GM12878 (cell line): ENCODE results near the gene B3GNT2. TPM values are rescaled to one million over a fixed set of nuclear protein-coding genes. Genes with fewer than 3 reads are reported as not detected.

Experiments used
- ATAC-seq: fragments of 200-7000 bp; cut with Tn5 transposase; 3 replicates; pipeline ENCODE4 v1.9.1; 2020; ENCODE audit warnings: mild to moderate bottlenecking, moderate library complexity
- BruUV-seq: library from RNA; stranded (reverse); fragments of 400-500 nt; replicated peaks from 2 replicates; lab custom pipeline; 2021; lab: Mats Ljungman, UMichigan
- CTCF ChIA-PET: fragments of 300-600 bp; sonication (Branson Sonifier 250); formaldehyde crosslinking; extraction: SDS; loops from one replicate; lab custom pipeline; 2021; ENCODE audit warnings: inconsistent platforms; lab: Yijun Ruan, JAX
- POLR2A ChIA-PET: fragments of 350-600 bp; formaldehyde crosslinking; extraction: SDS; loops from one replicate; lab custom pipeline; 2021; ENCODE audit warnings: inconsistent platforms; lab: Charles Lee
- RAD21 ChIA-PET: fragments of 300-600 bp; sonication (Branson Sonifier 250); formaldehyde crosslinking; loops from one replicate; lab custom pipeline; 2023; ENCODE audit warnings: antibody characterized with exemption; ENCODE audit not compliant: unreplicated experiment; lab: Charles Lee
- SMC1A ChIA-PET: fragments of 300-600 bp; sonication (Branson Sonifier 250); formaldehyde crosslinking; loops from one replicate; lab custom pipeline; 2023; ENCODE audit not compliant: unreplicated experiment, uncharacterized antibody; lab: Charles Lee
- DNase-seq: peaks from one replicate; pipeline ENCODE4 v3.0.0-alpha.2; 2011; ENCODE audit warnings: low read depth, low spot score
- FAIRE-seq: peaks from 3 replicates; lab custom pipeline; 2011; peaks lifted over from hg19 to GRCh38; lab: Jason Lieb, UNC
- H2AFZ ChIP-seq: 2 replicates; pipeline ENCODE4 v1.6.0; 2011; ENCODE audit warnings: low read depth, low read length, control low read depth; ENCODE audit not compliant: control insufficient read depth
- H3K27ac ChIP-seq: 2 replicates; pipeline ENCODE4 v1.5.1; 2011; ENCODE audit warnings: control low read depth; ENCODE audit not compliant: control insufficient read depth, insufficient read depth
- H3K27me3 ChIP-seq, 2 experiments: replicated peaks in 1 of 2; 2 replicates each; pipeline versions ENCODE4 v1.6.0 to v1.6.1; 2011; ENCODE audit warnings: low read length in 1 of 2; ENCODE audit not compliant: control insufficient read depth in 2 of 2, insufficient read depth in 2 of 2
- H3K36me3 ChIP-seq, 2 experiments: 2 replicates each; pipeline ENCODE4 v1.5.1; 2011; ENCODE audit warnings: low read length in 1 of 2; ENCODE audit not compliant: control insufficient read depth in 2 of 2, insufficient read depth in 2 of 2
- H3K4me1 ChIP-seq: 2 replicates; pipeline ENCODE4 v1.6.1; 2011; ENCODE audit warnings: mild to moderate bottlenecking, low read length, moderate library complexity, mixed read lengths; ENCODE audit not compliant: control insufficient read depth, insufficient read depth
- H3K4me2 ChIP-seq: 2 replicates; pipeline ENCODE4 v1.6.0; 2011; ENCODE audit warnings: control low read depth; ENCODE audit not compliant: control insufficient read depth, insufficient read depth
- H3K4me3 ChIP-seq: fragments of 200-600 bp; sonication (generic); 2 replicates; pipeline ENCODE4 v1.5.1; 2016
- H3K79me2 ChIP-seq: 2 replicates; pipeline ENCODE4 v1.6.0; 2011; ENCODE audit warnings: low read length; ENCODE audit not compliant: control insufficient read depth, insufficient read depth
- H3K9ac ChIP-seq: 2 replicates; pipeline ENCODE4 v1.8.0; 2011; ENCODE audit warnings: low read length, control low read depth, mixed read lengths; ENCODE audit not compliant: control insufficient read depth, insufficient read depth
- H3K9me3 ChIP-seq: replicated peaks from 3 replicates; pipeline ENCODE4 v1.5.1; 2011; ENCODE audit warnings: mild to moderate bottlenecking, low read length; ENCODE audit not compliant: control insufficient read depth, insufficient read depth
- H4K20me1 ChIP-seq: 2 replicates; pipeline ENCODE4 v1.6.0; 2011; ENCODE audit not compliant: control insufficient read depth, insufficient read depth
- BHLHE40 ChIP-seq, 2 experiments: fragments of 450-650 bp in 1 of 2; IDR thresholded peaks; 2 replicates each; pipeline ENCODE4 v1.6.1; 2011 to 2017; ENCODE audit warnings: low read depth in 2 of 2, borderline replicate concordance in 1 of 2, improper control_type of control experiment in 1 of 2, low read length in 1 of 2, mild to moderate bottlenecking in 1 of 2
- CBX3 ChIP-seq: fragments of 200-600 bp; sonication (generic); IDR thresholded peaks from 2 replicates; pipeline ENCODE4 v1.6.1; 2016; ENCODE audit warnings: low read depth, borderline replicate concordance
- CREB1 ChIP-seq: IDR thresholded peaks from 2 replicates; pipeline ENCODE4 v1.6.1; 2012; ENCODE audit warnings: low read depth, mild to moderate bottlenecking, inconsistent platforms
- CTCF ChIP-seq, 3 experiments: IDR thresholded peaks in 2 of 3; conservative IDR thresholded peaks in 1 of 3; 2 replicates each; pipeline ENCODE4 v1.5.1; 2011; ENCODE audit warnings: low read depth in 3 of 3, low read length in 3 of 3, mild to moderate bottlenecking in 3 of 3, control low read depth in 2 of 3, moderate library complexity in 2 of 3, inconsistent platforms in 1 of 3, mixed read lengths in 1 of 3; ENCODE audit not compliant: control insufficient read depth in 2 of 3, insufficient read depth in 1 of 3; ENCODE audit errors: extremely low read depth in 1 of 3
- DPF2 ChIP-seq: fragments of 450-650 bp; IDR thresholded peaks from 2 replicates; pipeline ENCODE4 v1.6.1; 2017; ENCODE audit warnings: mild to moderate bottlenecking
- HCFC1 ChIP-seq: fragments of 150-350 bp; IDR thresholded peaks from 2 replicates; pipeline ENCODE4 v1.6.1; 2014; ENCODE audit warnings: low read length
- JUND ChIP-seq: IDR thresholded peaks from 2 replicates; pipeline ENCODE4 v1.6.1; 2012; ENCODE audit warnings: low read depth, mild to moderate bottlenecking, low read length, improper control_type of control experiment, moderate library complexity
- MLLT1 ChIP-seq: fragments of 450-650 bp; IDR thresholded peaks from 2 replicates; pipeline ENCODE4 v1.6.1; 2016; ENCODE audit warnings: mild to moderate bottlenecking
- NFYA ChIP-seq: IDR thresholded peaks from 2 replicates; pipeline ENCODE4 v1.6.1; 2011; ENCODE audit warnings: low read depth, mild to moderate bottlenecking, low read length, improper control_type of control experiment, borderline replicate concordance
- PAX8 ChIP-seq: fragments of 450-650 bp; IDR thresholded peaks from 2 replicates; pipeline ENCODE4 v1.6.1; 2017; ENCODE audit warnings: mild to moderate bottlenecking, moderate library complexity
- PBX3 ChIP-seq: IDR thresholded peaks from 2 replicates; pipeline ENCODE4 v1.6.1; 2011; ENCODE audit warnings: mild to moderate bottlenecking, low read depth, low read length, moderate library complexity; ENCODE audit not compliant: insufficient replicate concordance
- SIN3A ChIP-seq: IDR thresholded peaks from 2 replicates; pipeline ENCODE4 v1.6.1; 2012; ENCODE audit warnings: low read depth, low read length, improper control_type of control experiment
- SRF ChIP-seq, 2 experiments: IDR thresholded peaks; 2 replicates each; pipeline ENCODE4 v1.6.1; 2011; ENCODE audit warnings: low read depth in 2 of 2, low read length in 2 of 2, mild to moderate bottlenecking in 1 of 2, moderate library complexity in 1 of 2
- TCF7 ChIP-seq: IDR thresholded peaks from 2 replicates; pipeline ENCODE4 v1.6.1; 2014; ENCODE audit warnings: antibody characterized with exemption, borderline replicate concordance
- ZNF384 ChIP-seq: IDR thresholded peaks from 2 replicates; pipeline ENCODE4 v1.6.1; 2012; ENCODE audit warnings: low read depth, mild to moderate bottlenecking, low read length, improper control_type of control experiment, borderline replicate concordance
- ZNF687 ChIP-seq: fragments of 450-650 bp; IDR thresholded peaks from 2 replicates; pipeline ENCODE4 v1.6.1; 2017; ENCODE audit warnings: mild to moderate bottlenecking, moderate library complexity
- WGBS: methylation state at CpG from one replicate; pipeline ENCODE4 v1.1.6; 2016; ENCODE audit warnings: low lambda C conversion rate; ENCODE audit not compliant: insufficient replicate concordance, insufficient coverage; ENCODE audit errors: missing lambda C conversion rate; 5-methylcytosine and 5-hydroxymethylcytosine counted together
- in situ Hi-C: fragments of 300-500 bp; cut with MboI; formaldehyde crosslinking; loops from 9 replicates; pipeline ENCODE4 v1.14.3; 2018; ENCODE audit warnings: mixed read lengths
- intact Hi-C: fragments of 100-400 bp; cut with micrococcal nuclease; formaldehyde crosslinking; loops from one replicate; pipeline ENCODE4 v1.14.2; 2022; ENCODE audit not compliant: unreplicated experiment
- polyA plus RNA-seq, 11 experiments: library from polyadenylated mRNA; depleted of rRNA in 4 of 11; unstranded in 6 of 11; stranded (reverse) in 5 of 11; fragments of >200 nt; fragmentation: Nextera tagmentation in 4 of 11; fragmentation: Illumina TruSeq in 1 of 11; extraction: Ambion mirVana in 4 of 11; extraction: Trizol in 1 of 11; gene quantifications; 1 replicate in 1 of 11; 2 replicates in 10 of 11; pipeline versions ENCODE4 v1.2.1 to v1.2.3, GENCODE V29; 2011 to 2016; ENCODE audit warnings: inconsistent platforms in 2 of 11, missing spikeins in 2 of 11, low read depth in 1 of 11
- total RNA-seq, 4 experiments: library from RNA; depleted of rRNA in 3 of 4; stranded (reverse); fragments of >200 nt in 3 of 4; fragmentation: Illumina TruSeq in 1 of 4; extraction: Trizol in 1 of 4; gene quantifications; 2 replicates each; pipeline versions ENCODE4 v1.2.1 to v1.2.3, GENCODE V29; 2013 to 2021

B3GNT2 gene
- total and polyA plus RNA-seq, 10 of the 15 experiments (the other 5 are each of a cell fraction or from before 2014, with no cell fraction given), result 19.7 to 103 (median 76.3) TPM

GRCh38 chr2:62248226-62248625, 52.3 kb downstream of the B3GNT2 start:
- FAIRE-seq (no peak), ATAC-seq (no peak), DNase-seq (no peak)
- in situ Hi-C loops, result no loop called here
- Histone ChIP-seq H3K27ac (no peak overlapping the region), H3K79me2 (no peaks in the 10 kb centered on the region), H3K4me3 (no peak overlapping the region), H3K9me3 (peaks cover 2% of the 10 kb centered on the region; the same call in 1 of the 3 replicates), H3K4me2 (no peak overlapping the region), H3K9ac (no peak overlapping the region), H3K4me1 (no peaks in the 10 kb centered on the region), H2AFZ (no peak overlapping the region), H3K27me3 (no peaks in the 10 kb centered on the region), H4K20me1 (no peaks in the 10 kb centered on the region), H3K36me3 (no peaks in the 10 kb centered on the region)
- WGBS, result 93% methylated on average over 3 of the region's 3 CpGs
- ChIA-PET POLR2A (no interaction called here), SMC1A (interaction anchor here (1.3 kb wide), 1 partner anchor 58 kb away, joined by 3 read pairs; no protein-coding TSS in a partner anchor), CTCF (interaction anchor here (2.1 kb wide), 1 partner anchor 9 kb away, joined by 6 read pairs; no protein-coding TSS in a partner anchor), RAD21 (no interaction called here)
- no TSS peak for BruUV-seq
- intact Hi-C loops, result no loop called here
- TF ChIP-seq HCFC1 (no peak), JUND (no peak), ZNF384 (no peak), MLLT1 (no peak), CBX3 (no peak), NFYA (no peak), SIN3A (no peak), CTCF (IDR thresholded peaks at IDR 0.05 in 2 of 3, conservative IDR thresholded peaks at IDR 0.05 in 1 of 3; ENCODE audit: control insufficient read depth in 2 of 3, extremely low read depth in 1 of 3, insufficient read depth in 1 of 3, low read depth in 3 of 3, low read length in 3 of 3) (no peak), BHLHE40 (IDR thresholded peaks at IDR 0.05; ENCODE audit: borderline replicate concordance in 1 of 2, low read depth in 2 of 2, low read length in 1 of 2) (no peak), ZNF687 (no peak), TCF7 (no peak), SRF (IDR thresholded peaks at IDR 0.05; ENCODE audit: low read depth in 2 of 2, low read length in 2 of 2) (no peak), CREB1 (no peak), DPF2 (no peak), PAX8 (no peak), PBX3 (no peak)
